Left ventricle myocardium inferior (tissue), 1 donor: Measurements from ENCODE around the gene LRIT1. TPM values are rescaled to one million over a fixed set of nuclear protein-coding genes. Genes with fewer than 3 reads are reported as not detected.

ENCODE experiments used
- DNase-seq: peaks from one replicate; pipeline ENCODE4 v3.0.0-alpha.2; 2020
- H3K27ac ChIP-seq: fragments of 200-600 bp; replicated peaks from 2 replicates; pipeline ENCODE4 v1.8.0; 2021
- H3K27me3 ChIP-seq: fragments of 200-600 bp; 2 replicates; pipeline ENCODE4 v1.8.0; 2021; ENCODE audit warnings: low read depth
- H3K36me3 ChIP-seq: fragments of 200-600 bp; 2 replicates; pipeline ENCODE4 v1.8.0; 2021
- H3K4me1 ChIP-seq: fragments of 200-600 bp; 2 replicates; pipeline ENCODE4 v1.8.0; 2021
- H3K4me3 ChIP-seq: fragments of 200-600 bp; 2 replicates; pipeline ENCODE4 v1.8.0; 2021; ENCODE audit warnings: mild to moderate bottlenecking, moderate library complexity
- H3K9me3 ChIP-seq: fragments of 200-600 bp; replicated peaks from 2 replicates; pipeline ENCODE4 v1.8.0; 2021
- CTCF ChIP-seq: fragments of 200-600 bp; IDR thresholded peaks from 2 replicates; pipeline ENCODE4 v1.8.0; 2021; ENCODE audit warnings: antibody characterized with exemption, mild to moderate bottlenecking, borderline replicate concordance
- intact Hi-C: fragments of 100-400 bp; cut with micrococcal nuclease; formaldehyde crosslinking; loops from one replicate; pipeline ENCODE4 v1.11.0; 2022
- total RNA-seq: library from RNA; stranded (reverse); fragmentation: NEBNext Ultra II Directional; extraction: Animal tissue kit (Norgen Biotek cat#: 25700); gene quantifications from one replicate; pipeline ENCODE4 v1.2.1, GENCODE V29; 2021
- donor health status: DM: no; HTN: yes; CAD: no; lungs with severe emphysema.

LRIT1 gene
- total RNA-seq, 1 donor from 2014 or later, result not detected

- Histone ChIP-seq H3K36me3 (no peaks in the 10 kb centered on the region), H3K4me3 (no peak overlapping the region), H3K27me3 (peaks cover 36% of the 10 kb centered on the region), H3K27ac (no peak overlapping the region), H3K9me3 (peaks cover 8% of the 10 kb centered on the region), H3K4me1 (no peaks in the 10 kb centered on the region)
- intact Hi-C loops, result no loop called here
- TF ChIP-seq CTCF, result no peak
- DNase-seq, result no peak
These were observed 6.2 kb upstream of the LRIT1 start for GRCh38 chr10:84247496-84247895.

GRCh38 chr10:84244651-84245270, 3.4 kb upstream of the LRIT1 start, which contains the start of gene RGR:
RGR (plus strand) TSS chr10:84245053; CDS start chr10:84245091, 38 bp downstream.
- Histone ChIP-seq H3K4me3 (peak within 1 kb of the TSS; percentile 46), H3K27ac (peak within 1 kb of the TSS; percentile 66), H3K27me3 (peaks cover 24% of the 10 kb centered on the region), H3K36me3 (no peaks in the 10 kb centered on the region), H3K9me3 (no peaks in the 10 kb centered on the region), H3K4me1 (peaks cover 4% of the 10 kb centered on the region)
- TF ChIP-seq CTCF, result no peak
- peak; percentile 60 for DNase-seq
- intact Hi-C loops, result no loop called here

- no peaks in the 10 kb centered on the region for H3K36me3 ChIP-seq
- H3K4me3 ChIP-seq, result no peak overlapping the region
- intact Hi-C loops, result no loop called here
- no peak for DNase-seq
- peaks cover 22% of the 10 kb centered on the region for H3K27me3 ChIP-seq
- TF ChIP-seq CTCF, result no peak
- H3K4me1 ChIP-seq, result peaks cover 4% of the 10 kb centered on the region
- H3K9me3 ChIP-seq, result no peaks in the 10 kb centered on the region
- H3K27ac ChIP-seq, result peak overlapping the region; percentile 66
These were observed 2.4 kb upstream of the LRIT1 start for GRCh38 chr10:84243759-84244158.

- H3K4me3 ChIP-seq, result no peak overlapping the region
- DNase-seq, result no peak
- H3K36me3 ChIP-seq, result no peaks in the 10 kb centered on the region
- TF ChIP-seq CTCF, result no peak
- no peaks in the 10 kb centered on the region for H3K9me3 ChIP-seq
- H3K27ac ChIP-seq, result no peak overlapping the region
- H3K4me1 ChIP-seq, result peaks cover 4% of the 10 kb centered on the region
- intact Hi-C loops, result no loop called here
- H3K27me3 ChIP-seq, result peaks cover 47% of the 10 kb centered on the region
These were observed 2.4 kb downstream of the LRIT1 start for GRCh38 chr10:84238909-84239308.

GRCh38 chr10:84237199-84238051, 3.9 kb downstream of the LRIT1 start:
- Histone ChIP-seq H3K4me1 (peaks cover 4% of the 10 kb centered on the region), H3K4me3 (no peak overlapping the region), H3K36me3 (no peaks in the 10 kb centered on the region), H3K27me3 (peaks cover 55% of the 10 kb centered on the region), H3K27ac (peak overlapping the region; percentile 41), H3K9me3 (no peaks in the 10 kb centered on the region)
- TF ChIP-seq CTCF, result peak; percentile 32
- peak; percentile 52 for DNase-seq
- intact Hi-C loops, result no loop called here
